GM19328 (cell line): ENCODE results near the gene SUMO3.

Source experiments
- ATAC-seq: cut with Tn5 transposase; IDR thresholded peaks from one replicate; pipeline ENCODE4 v1.9.1; 2021; ENCODE audit warnings: mild to moderate bottlenecking, moderate library complexity; ENCODE audit not compliant: unreplicated experiment

The SUMO3 gene

DNA sequence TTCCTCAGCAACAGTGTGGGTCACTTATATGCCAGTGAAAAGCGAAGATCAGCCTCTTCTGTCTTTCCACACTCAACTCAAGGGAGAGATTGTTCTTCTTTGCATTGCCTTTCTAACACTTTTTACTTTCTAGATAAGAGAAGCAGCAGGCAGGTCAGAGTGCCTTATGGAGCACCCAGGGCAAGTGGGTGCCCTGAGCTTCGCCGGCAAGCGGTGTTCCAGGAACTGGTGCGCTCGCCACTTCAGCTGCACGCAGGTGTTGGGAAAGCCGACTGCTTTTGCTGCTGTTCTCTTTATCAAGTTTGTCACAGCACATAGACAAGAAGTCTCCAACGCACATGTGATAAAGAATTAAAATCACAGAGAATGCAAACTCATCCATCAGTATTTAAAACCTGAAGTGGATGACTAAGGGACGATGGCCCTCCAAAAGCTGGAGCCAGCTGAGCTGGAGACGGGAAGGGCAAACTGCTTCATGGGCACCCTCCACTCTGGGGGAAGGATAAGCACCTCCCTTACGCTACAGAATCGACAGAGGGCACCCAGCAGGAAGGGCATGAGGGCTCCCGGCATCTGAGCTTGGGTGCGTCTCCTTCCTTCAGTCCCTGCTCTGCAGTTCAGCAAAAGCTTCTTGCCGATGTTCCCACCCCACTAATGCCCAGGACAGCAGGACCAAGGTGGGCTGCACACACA lies 36.9 kb downstream of the SUMO3 start:
- no peak for ATAC-seq

DNA sequence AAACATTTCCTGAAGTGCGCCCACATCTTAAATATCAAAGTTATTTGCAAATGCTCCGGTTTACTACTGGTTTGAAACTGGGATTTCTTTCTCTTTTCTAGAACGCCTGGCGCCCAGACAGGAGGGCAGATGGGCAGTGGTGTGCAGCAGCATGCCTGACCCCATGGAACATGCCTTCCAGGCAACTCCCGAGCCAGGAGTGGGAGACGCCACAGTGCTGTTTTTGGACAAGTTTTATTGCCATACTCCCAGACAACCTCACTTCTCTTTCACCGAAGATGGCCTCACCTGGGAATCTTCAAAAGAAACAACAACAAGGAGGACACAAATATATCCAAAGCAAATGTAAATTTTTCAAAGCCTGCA lies 37.7 kb downstream of the SUMO3 start:
- no peak for ATAC-seq

DNA sequence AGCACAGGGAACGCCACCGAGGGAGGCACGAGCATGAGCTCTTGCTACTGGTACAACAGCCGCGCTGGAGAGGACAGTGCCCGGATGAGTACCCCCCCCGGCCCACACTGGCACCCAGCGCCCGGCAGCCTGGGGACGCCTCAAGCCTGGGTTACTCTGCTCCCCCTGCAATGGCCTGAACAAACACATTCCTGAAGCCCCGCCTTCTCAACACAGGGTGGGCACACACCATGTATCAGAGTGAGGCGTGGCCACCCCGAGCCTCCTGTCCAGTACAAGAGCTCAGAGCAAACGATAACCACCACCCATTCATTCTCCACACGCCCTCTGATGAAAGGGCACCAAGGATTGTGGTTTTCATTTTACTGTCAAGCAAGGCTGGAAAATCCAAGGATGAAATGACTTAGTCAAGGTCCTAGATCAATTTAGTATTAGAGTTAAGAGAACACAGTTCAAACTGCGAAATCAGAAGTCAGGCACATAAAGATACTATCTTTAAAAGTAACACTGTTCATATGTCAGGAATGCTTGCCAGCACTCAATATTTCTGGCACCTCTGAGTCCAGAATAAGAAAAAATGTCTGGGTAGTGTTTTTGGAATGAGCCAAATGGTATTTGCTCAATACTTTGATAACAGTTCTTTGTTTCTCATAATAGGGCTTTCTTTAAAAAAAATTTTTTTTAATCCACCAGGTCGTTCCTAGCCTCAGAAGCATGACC lies 38.3 kb downstream of the SUMO3 start:
- ATAC-seq = no peak

DNA sequence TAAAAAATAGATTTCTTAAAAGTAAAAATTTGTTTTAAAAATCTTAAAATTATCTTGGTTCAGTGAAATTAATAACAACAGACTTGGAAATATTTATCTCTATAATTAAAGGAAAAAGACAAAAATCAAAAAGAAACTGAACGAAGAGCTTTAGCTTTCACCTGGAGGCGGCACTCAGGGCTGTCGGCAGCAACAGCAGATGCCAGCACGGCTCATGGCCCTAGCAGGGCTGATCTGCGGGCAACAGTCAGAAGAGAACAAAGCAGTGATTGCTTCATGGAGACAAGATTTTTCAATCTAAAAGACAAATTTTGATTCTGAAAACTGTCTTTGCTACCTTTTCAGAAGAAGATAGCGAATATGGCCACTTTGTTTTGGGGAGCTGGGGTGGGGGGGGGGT lies 38.9 kb downstream of the SUMO3 start:
- ATAC-seq = no peak

DNA sequence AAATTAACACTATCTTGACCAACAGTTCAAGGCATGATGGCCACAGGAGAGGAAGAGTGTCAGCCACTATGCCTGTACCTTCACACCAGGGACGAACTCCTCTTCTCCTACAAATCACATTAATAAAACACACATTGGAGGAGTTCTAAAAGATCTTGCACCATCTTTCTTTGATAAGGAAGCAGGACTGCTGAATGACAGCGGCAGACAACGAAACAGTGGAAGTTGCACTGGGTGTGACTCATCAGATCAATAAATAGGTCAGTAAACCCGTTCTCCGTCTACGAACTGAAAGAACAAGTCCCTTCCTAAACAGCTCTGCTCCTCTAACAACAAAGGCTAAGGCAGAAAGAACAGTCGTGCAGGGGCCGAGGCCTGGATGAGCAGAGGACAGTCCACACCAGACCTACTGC lies 39.4 kb downstream of the SUMO3 start:
- no peak for ATAC-seq

DNA sequence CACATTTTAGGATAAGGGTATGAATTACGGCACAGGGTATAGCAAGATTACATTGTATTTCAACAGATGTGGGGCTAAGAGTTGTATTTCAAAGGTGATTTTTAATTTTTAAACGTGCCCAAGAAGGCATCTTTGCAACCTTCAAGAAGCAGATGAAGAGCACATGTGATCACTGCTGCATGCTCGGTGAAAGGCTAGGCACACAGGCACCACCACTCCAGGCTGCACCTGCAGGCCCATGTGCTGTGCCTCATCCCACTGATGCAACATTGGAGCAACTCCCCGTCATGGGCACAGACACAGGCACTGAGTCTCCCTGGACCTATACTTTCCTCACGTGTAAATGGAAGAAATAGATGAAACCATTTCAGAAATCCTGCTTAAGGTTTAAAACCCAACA lies 39.8 kb downstream of the SUMO3 start:
- ATAC-seq = no peak

DNA sequence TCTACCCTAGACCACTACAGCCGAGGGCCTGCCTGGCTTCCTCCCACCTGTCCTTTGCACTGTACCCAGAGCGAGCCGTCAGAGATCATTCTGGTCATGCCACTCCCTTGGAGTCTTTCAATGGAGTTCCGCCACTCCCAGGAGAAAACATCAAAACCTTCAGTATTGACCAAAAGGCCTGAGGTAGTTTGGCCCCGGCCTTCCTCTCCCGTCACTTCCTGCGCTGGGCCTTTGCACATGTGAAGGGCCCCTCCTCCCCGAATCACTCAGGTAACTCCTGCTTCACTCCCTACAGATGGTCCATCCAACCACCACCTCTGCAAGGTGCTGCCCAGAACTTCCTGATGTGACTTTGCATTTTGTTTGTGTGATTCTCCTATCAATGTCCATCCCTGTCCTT lies 42.9 kb downstream of the SUMO3 start:
- no peak for ATAC-seq

DNA sequence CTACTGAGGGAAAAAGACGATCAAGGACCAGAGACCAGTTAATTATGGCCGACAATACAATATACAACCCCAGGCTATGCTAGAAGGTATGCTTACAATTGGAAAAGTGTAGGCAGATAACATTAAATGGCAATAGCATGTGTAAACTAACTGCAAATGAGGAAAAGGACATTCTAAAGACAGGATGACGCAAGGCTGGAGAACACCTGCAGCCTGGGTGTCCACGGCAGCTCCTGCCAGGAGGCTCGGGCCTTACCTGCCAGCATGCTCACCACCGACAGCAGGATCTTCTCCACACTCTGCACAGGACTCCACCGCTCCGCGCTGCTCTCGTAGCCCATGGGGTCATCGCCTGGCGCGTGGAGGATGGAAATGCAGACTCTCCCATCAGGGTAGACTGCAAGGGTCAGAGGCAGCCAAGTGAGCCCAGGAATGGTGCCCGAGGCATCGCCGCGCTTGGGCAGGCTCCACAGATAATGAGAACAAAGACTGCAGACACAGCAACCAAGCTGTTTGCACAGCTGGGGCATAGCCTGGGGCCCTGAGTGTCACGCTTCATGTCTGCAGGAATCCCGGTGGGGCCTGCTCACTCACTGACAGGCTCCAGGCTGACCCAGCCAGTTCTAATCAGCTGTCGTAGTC lies 44.5 kb downstream of the SUMO3 start:
- ATAC-seq = no peak

DNA sequence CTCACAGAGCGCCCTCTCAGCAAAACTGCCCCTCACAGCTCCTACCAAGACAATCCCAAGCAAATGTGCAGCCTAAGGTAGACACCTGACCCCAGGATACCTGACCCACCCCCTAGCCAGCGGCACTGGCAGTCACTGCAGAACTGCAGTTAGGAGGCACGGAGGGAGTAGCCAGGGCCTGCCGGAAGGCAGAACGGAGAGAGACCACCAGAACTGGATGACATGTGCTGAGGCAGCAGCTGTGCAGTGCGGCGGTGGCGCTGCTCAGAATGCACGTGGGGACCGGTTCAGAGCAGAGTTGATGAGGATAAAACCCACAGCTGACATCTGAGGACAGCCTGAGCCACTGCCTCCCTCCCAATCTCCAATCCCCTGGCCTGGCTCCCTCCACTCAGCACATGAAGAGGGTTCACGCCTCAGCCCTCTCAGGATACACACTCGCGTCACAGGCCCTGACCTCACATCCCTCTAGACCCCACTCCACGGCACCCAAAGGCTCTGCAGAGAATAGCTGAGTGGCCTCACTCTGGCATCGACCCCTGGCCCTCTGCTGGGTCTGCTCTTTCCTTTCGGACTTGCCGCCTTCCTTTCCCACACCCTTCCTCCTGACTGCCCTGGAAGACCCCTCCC lies 45.9 kb downstream of the SUMO3 start:
- no peak for ATAC-seq

DNA sequence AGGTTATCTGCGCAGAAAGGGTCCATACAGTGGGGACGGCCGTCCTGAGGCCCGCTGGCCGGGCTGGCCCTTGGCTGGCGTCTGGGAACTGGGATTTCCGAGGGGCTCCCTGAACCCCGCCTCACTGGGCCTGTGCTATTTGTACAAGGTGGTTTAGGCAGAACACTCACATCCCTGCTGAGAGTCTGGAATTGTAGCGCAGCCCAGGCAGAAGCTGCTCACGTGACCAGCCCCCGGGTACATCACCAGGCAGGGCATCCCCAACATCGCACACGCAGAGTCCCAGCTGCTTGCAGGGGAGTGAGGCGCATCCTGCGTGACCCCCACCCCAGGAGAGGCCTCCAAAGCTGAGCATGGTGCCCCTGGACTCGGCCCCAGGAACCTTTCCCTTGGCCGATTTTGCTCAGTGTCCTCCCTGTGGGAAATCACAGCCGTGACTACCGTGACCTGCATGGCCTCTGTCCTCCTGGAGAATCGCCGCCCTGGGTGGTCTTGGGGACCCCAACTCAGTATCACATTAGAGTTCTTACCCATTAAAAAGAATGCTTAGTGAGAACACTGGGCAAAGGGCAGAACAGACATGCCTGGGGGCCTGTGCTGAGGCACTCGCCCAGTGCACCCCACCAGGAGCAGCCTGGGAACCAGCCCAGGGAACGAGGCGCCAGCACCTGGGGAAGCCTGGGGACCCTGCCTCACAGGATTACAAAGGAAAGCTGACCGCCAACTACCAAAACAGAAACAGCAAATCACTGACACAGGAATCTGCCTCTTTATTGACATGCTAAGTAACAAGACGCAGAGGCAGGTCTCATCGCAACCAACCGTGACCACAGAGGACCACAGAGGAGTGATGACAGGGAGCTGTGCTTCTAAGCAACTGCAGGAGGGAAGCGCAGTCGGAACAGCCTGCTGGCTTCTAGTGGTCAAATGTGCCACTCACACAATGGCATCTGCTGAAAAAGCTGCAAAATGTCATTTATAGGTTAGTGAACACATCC lies 49.7 kb downstream of the SUMO3 start:
- no peak for ATAC-seq

DNA sequence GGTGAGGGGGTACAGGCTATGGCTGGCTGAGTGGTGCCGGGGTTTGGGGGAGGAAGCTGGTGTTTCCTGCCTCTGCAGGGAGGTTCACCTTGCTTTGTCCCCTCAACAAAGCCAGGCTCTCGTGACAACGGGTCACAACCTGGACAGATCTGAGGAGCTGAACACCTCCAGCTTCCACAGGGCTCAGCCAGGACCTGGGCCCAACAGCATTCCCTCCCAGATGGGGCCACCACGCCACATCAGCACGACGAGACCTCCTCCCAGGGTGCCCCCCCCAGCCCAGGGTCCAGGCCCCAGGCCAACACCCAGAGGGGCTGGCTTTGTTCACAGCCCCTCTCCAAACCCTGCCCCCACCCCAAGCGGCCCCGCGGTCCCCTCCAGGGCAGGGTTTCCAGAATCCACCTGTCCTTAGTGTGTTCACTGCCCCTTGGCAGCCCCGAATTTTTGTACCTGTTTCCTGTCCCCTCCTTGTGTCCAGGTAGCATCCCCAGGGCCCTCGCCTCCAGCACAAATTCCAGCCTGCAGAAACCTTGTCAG lies 51.0 kb downstream of the SUMO3 start:
- ATAC-seq = no peak

DNA sequence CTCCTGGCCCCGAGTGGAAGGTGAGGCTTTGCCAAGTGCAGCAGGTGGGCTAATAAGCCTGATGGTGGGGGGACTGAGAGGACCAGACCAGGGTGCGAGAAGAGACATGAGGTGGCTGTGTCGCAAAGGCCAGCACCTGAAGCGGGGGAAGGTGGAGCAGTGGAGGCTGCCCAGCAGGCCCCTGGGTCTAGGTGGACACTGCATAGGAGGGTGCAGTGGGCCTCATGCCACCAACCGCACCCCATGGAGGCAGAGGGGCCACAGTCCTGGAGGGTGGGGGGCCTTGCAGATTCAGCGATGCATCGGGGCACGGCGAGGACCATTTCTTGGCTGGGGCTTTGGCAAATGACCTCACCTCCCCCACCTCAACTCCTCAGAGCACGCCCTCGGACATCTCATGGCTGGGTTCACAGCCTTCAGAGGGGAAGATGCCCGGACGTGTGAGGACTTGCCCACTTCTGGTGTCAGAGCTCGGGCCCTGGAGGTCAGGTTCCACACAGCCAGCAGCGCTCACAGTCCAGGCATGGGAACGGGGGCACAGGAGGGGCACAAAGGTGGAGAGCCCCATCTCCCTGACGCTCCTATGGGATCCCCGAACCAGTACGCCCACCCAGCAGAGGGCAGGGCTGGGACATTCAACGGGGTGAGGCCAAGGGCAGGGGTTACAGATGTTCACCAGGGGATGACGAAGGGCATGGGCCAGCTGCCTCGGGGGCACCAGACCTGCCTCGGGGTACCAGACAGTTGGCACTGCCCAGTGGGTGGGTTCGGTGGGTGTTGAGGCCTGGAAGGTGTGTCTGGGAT lies 51.6 kb downstream of the SUMO3 start:
- no peak for ATAC-seq

DNA sequence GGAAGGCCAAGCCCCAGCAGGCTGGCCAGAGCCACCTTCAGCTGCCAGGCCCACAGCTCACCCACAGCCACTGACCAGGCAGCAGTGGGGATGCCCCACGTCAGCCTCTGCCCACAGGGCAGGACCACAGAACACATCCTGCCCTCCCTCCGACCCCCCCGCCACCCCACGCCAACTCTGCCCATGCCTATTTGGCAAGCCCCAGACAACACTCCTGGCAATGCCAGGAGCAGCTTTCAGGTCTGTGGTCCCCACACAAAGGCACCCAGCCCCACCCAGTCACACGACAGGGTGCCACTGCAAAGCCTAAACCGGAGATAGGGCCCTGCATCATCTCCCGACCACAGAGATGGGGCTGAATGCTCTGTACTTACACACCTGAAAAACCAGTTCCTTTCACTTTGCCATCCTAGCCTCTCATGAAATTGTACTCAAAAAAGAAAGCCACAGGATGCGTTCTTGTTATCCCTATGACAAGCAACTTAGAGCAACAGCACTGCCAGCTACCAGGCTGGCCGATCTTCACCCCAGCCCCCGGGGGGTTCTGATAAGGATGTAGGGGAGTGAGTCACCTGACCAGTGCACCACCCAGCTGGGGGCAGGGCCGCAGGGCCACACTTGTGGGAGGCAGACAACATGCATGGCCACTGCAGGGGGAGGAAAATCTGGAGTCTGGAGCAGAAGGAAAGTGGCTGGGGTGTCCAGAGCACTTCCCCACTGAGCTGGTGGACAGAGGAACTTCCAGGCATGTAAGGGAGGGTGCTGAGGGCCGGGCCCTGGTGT lies 52.4 kb downstream of the SUMO3 start:
- no peak for ATAC-seq

DNA sequence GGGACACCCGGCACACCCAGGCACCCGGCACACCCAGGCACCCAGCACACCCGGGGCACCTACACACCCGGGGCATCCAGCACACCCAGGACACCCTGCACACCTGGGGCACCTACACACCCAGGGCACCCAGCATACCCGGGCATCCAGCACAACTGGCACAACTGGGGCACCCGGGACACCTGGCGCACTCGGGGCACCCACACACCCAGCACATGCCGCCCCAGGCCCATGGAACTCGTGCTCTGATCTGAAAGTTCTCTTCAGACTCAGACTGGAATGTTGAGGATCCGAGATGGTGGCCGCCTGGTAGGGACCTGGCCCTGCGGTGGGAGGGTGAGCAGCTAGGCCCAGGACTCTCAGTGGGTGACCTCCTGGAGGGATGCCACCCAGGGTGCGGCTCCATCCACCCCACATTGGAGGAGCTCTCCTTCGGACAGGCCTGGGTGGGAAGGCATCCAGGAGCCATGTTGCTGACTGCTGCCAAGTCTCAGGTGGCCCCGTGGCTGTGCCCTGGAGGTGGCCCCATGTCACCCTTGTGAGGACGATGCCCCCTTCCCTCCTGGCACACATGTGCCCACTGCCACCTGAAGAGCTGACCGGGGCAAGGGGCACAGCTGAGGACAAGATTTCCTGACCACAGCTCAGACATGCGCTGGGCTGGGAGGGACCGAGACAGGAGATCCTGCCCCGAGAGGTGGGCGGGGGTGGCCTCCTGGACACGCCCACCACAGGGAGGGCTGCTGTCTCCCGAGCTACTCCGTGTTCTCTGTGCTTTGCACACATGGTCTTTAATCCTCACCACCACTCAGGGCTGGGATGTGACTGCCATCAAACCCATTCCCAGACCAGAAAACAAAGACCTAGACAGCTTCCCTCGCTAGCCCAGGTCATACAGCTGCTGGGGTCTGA lies 53.3 kb downstream of the SUMO3 start:
- no peak for ATAC-seq

DNA sequence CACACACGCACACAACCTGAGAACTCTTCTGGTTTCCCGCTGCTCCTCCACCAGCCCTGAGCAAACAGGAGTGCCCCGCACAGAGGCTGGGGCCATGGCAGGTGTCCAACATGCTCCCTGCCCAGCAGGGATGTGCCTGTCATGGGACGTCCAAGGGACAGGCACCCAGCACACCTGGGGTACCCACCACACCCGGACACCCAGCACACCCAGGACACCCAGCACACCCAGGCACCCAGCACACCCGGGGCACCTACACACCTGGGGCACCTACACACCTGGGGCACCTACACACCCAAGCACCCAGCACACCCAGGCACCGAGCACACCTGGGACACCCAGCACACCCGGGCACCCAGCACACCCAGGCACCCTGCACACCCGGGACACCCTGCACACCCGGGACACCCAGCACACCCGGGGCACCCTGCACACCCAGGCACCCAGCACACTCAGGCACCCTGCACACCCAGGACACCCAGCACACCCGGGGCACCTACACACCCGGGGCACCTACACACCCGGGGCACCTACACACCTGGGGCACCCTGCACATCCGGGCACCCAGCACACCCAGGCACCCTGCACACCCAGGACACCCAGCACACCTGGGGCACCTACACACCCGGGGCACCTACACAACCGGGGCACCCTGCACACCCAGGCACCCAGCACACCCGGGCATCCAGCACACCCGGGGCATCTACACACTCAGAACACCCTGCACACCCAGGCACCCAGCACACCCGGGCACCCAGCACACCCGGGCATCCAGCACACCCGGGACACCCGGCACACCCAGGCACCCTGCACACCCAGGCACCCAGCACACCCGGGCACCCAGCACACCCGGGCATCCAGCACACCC lies 54.2 kb downstream of the SUMO3 start:
- no peak for ATAC-seq

DNA sequence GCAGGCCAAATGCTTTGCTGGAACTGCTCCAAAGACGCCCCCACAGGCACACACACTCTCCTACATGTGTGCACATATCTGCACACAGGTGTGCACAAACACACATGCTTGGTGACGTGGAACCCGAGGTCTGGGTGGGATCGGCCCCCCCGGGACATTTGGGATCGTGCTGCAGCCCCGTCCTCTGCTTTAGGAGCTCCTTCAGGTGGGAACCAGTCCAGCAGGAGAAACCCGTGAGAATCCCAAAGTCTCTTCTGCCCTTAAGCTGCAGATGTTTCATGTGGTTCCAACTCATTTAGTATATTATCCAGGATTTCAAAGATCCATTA lies 54.8 kb downstream of the SUMO3 start:
- ATAC-seq = no peak
